Type B pancreatic cell (in vitro differentiated cells): ENCODE data around the gene LTF. TPM values are rescaled to one million over a fixed set of nuclear protein-coding genes. Genes with fewer than 3 reads are reported as not detected.

Experiments used
- DNase-seq: peaks from one replicate; pipeline ENCODE4 v3.0.0; 2021; ENCODE audit warnings: mixed read lengths; ENCODE audit not compliant: unreplicated experiment; ENCODE audit errors: extremely low spot score
- H3K27ac Mint-ChIP-seq: 2 replicates; pipeline ENCODE4 v1.8.0; 2021; ENCODE audit warnings: mild to moderate bottlenecking, mixed read lengths
- H3K27me3 Mint-ChIP-seq: 2 replicates; pipeline ENCODE4 v1.8.0; 2021; ENCODE audit warnings: mixed read lengths
- H3K36me3 Mint-ChIP-seq: 2 replicates; pipeline ENCODE4 v1.8.0; 2021; ENCODE audit warnings: mixed read lengths
- H3K4me1 Mint-ChIP-seq: one replicate; pipeline ENCODE4 v1.8.0; 2021; ENCODE audit warnings: mixed read lengths; ENCODE audit not compliant: unreplicated experiment
- H3K4me3 Mint-ChIP-seq: 2 replicates; pipeline ENCODE4 v1.8.0; 2021; ENCODE audit warnings: mild to moderate bottlenecking, mixed read lengths
- H3K9me3 Mint-ChIP-seq: 2 replicates; pipeline ENCODE4 v1.8.0; 2021; ENCODE audit warnings: mixed read lengths
- CTCF ChIP-seq: fragments of 200-600 bp; sonication (generic); conservative IDR thresholded peaks from 2 replicates; pipeline ENCODE4 v1.5.0; 2021; ENCODE audit warnings: antibody characterized with exemption, mild to moderate bottlenecking
- long read RNA-seq: library from polyadenylated mRNA; unstranded; transcript quantifications from one replicate; pipeline ENCODE4 v2.0.0, GENCODE V29; 2020
- total RNA-seq: library from RNA; stranded (reverse); gene quantifications from 2 replicates; pipeline ENCODE4 v1.2.1, GENCODE V29; 2021; ENCODE audit warnings: low replicate concordance

Gene LTF
- not detected in 2 replicates for total RNA-seq
- long read RNA-seq, partial matches to known transcripts: 0 of 1 reads
- long read RNA-seq, other reads (novel, unspliced or antisense): 0 of 1 reads

GRCh38 chr3:46464326-46465195 is at the start of gene LTF:
Gene LTF, minus strand, starts transcription at chr3:46464905. Its CDS starts 38 bp downstream, at chr3:46464867.
- TF ChIP-seq CTCF: no peak
- no peak for DNase-seq
- H3K27me3 Mint-ChIP-seq: peaks cover 47% of the 10 kb centered on the region
- no peak within 1 kb of the TSS for H3K4me3 Mint-ChIP-seq
- no peaks in the 10 kb centered on the region for H3K4me1 Mint-ChIP-seq
- no peaks in the 10 kb centered on the region for H3K9me3 Mint-ChIP-seq
- H3K27ac Mint-ChIP-seq: no peak within 1 kb of the TSS
- no peaks in the 10 kb centered on the region for H3K36me3 Mint-ChIP-seq

GRCh38 chr3:46512191-46512749 is 47.6 kb upstream of the LTF start:
- Mint-ChIP-seq H3K4me1 (no peaks in the 10 kb centered on the region), H3K27ac (peak overlapping the region; percentile 10), H3K27me3 (peaks cover 4% of the 10 kb centered on the region)

GRCh38 chr3:46509661-46510187 is 45.0 kb upstream of the LTF start:
- no peak overlapping the region for H3K4me3 Mint-ChIP-seq
- peaks cover 8% of the 10 kb centered on the region for H3K27me3 Mint-ChIP-seq

More at GRCh38 chr3:46512191-46512749, 47.6 kb upstream of the LTF start:
- DNase-seq: no peak
- TF ChIP-seq CTCF: no peak
- no peaks in the 10 kb centered on the region for H3K9me3 Mint-ChIP-seq
- no peak overlapping the region for H3K4me3 Mint-ChIP-seq
- no peaks in the 10 kb centered on the region for H3K36me3 Mint-ChIP-seq

GRCh38 chr3:46508850-46509591 is 44.3 kb upstream of the LTF start:
- Mint-ChIP-seq H3K4me3 (no peak overlapping the region), H3K9me3 (no peaks in the 10 kb centered on the region), H3K36me3 (no peaks in the 10 kb centered on the region), H3K27ac (no peak overlapping the region), H3K4me1 (peaks cover 5% of the 10 kb centered on the region), H3K27me3 (peaks cover 8% of the 10 kb centered on the region)
- no peak for DNase-seq
- TF ChIP-seq CTCF: no peak

More at GRCh38 chr3:46509661-46510187, 45.0 kb upstream of the LTF start:
- no peak for TF ChIP-seq CTCF
- DNase-seq: no peak
- Mint-ChIP-seq H3K27ac (no peak overlapping the region), H3K9me3 (no peaks in the 10 kb centered on the region), H3K36me3 (no peaks in the 10 kb centered on the region), H3K4me1 (peaks cover 5% of the 10 kb centered on the region)

GRCh38 chr3:46506526-46506925 is 41.8 kb upstream of the LTF start:
- Mint-ChIP-seq H3K27me3 (peaks cover 4% of the 10 kb centered on the region), H3K36me3 (no peaks in the 10 kb centered on the region)

More at GRCh38 chr3:46506526-46506925, 41.8 kb upstream of the LTF start:
- Mint-ChIP-seq H3K27ac (no peak overlapping the region), H3K9me3 (no peaks in the 10 kb centered on the region), H3K4me1 (peaks cover 18% of the 10 kb centered on the region), H3K4me3 (no peak overlapping the region)
- TF ChIP-seq CTCF: no peak
- DNase-seq: no peak
